Mammary epithelial cell (primary cell): Measurements from ENCODE around the gene GLRA3.

ENCODE experiments used
- CTCF ChIP-seq, 2 donors: IDR thresholded peaks in 1 of 2; conservative IDR thresholded peaks in 1 of 2; 2 replicates each; pipeline ENCODE4 v1.5.1; 2011 to 2012; ENCODE audit warnings: inconsistent platforms in 2 of 2, low read length in 2 of 2, mild to moderate bottlenecking in 2 of 2, control low read depth in 1 of 2, low read depth in 1 of 2; ENCODE audit not compliant: insufficient read depth in 1 of 2; ENCODE audit errors: extremely low read depth in 1 of 2
- EZH2 ChIP-seq: IDR thresholded peaks from 2 replicates; pipeline ENCODE4 v1.6.1; 2012; ENCODE audit warnings: low read length, inconsistent platforms, borderline replicate concordance

DNA sequence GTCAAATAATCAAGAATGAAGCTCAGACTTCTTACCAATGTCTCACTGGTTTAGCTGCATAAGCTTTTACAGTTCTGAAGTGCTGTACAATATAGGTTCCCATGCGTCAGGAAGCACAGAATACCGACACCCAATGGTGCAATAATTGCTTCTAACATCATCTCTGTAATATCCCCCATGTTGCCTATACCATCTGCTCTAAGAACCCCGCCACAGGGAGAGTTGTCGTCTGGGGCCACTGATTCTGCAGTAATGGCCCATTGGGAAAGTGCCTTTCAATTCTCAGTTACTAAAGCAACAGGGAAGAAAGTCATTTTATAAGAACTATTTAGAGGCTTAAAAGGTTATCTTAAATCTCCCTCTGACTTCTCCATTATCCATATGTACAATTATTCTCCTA lies 94.9 kb downstream of the GLRA3 start:
- TF ChIP-seq CTCF (conservative IDR thresholded peaks at IDR 0.05 in 1 of 2, IDR thresholded peaks at IDR 0.05 in 1 of 2; ENCODE audit: extremely low read depth in 1 of 2, insufficient read depth in 1 of 2, low read depth in 1 of 2, low read length in 2 of 2), result no peak
- no peak for TF ChIP-seq EZH2
